Left ventricle myocardium inferior (tissue), 1 donor: ENCODE results near the gene PRSS12. TPM values are rescaled to one million over a fixed set of nuclear protein-coding genes. Genes with fewer than 3 reads are reported as not detected.

Experiments
- DNase-seq: peaks from one replicate; pipeline ENCODE4 v3.0.0-alpha.2; 2020
- H3K27ac ChIP-seq: fragments of 200-600 bp; replicated peaks from 2 replicates; pipeline ENCODE4 v1.8.0; 2021
- H3K27me3 ChIP-seq: fragments of 200-600 bp; 2 replicates; pipeline ENCODE4 v1.8.0; 2021; ENCODE audit warnings: low read depth
- H3K36me3 ChIP-seq: fragments of 200-600 bp; 2 replicates; pipeline ENCODE4 v1.8.0; 2021
- H3K4me1 ChIP-seq: fragments of 200-600 bp; 2 replicates; pipeline ENCODE4 v1.8.0; 2021
- H3K4me3 ChIP-seq: fragments of 200-600 bp; 2 replicates; pipeline ENCODE4 v1.8.0; 2021; ENCODE audit warnings: mild to moderate bottlenecking, moderate library complexity
- H3K9me3 ChIP-seq: fragments of 200-600 bp; replicated peaks from 2 replicates; pipeline ENCODE4 v1.8.0; 2021
- intact Hi-C: fragments of 100-400 bp; cut with micrococcal nuclease; formaldehyde crosslinking; loops from one replicate; pipeline ENCODE4 v1.11.0; 2022
- total RNA-seq: library from RNA; stranded (reverse); fragmentation: NEBNext Ultra II Directional; extraction: Animal tissue kit (Norgen Biotek cat#: 25700); gene quantifications from one replicate; pipeline ENCODE4 v1.2.1, GENCODE V29; 2021
- TF ChIP-seq, protein P1 (sequence below): fragments of 200-600 bp; IDR thresholded peaks from 2 replicates; pipeline ENCODE4 v1.8.0; 2021; ENCODE audit warnings: antibody characterized with exemption, mild to moderate bottlenecking, borderline replicate concordance
- donor health status: DM: no; HTN: yes; CAD: no; lungs with severe emphysema.

PRSS12 gene
- total RNA-seq, 1 donor from 2014 or later = not detected

DNA sequence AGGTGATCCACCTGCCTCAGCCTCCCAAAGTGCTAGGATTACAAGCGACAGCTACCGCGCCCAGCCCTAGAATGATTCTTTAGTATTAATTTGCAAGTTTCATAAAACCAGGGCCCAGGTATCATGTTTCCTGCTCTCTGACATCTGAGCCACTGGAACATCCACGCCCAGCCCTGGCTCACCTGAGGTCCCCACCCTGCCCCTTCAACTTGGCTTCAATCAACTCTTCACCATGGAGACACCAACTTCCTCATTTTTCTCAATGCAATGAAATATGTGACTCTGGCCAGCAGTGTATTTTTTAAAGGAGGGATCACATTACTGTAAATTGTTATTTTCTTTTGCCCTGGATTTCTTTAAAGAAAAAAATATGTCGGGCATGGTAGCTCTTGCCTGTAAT is 3.9 kb downstream of the PRSS12 start:
- Histone ChIP-seq H3K4me3 (no peak overlapping the region), H3K36me3 (no peaks in the 10 kb centered on the region), H3K27ac (no peak overlapping the region), H3K4me1 (peaks cover 18% of the 10 kb centered on the region), H3K9me3 (no peaks in the 10 kb centered on the region), H3K27me3 (peaks cover 72% of the 10 kb centered on the region)
- DNase-seq = no peak
- intact Hi-C loops = no loop called here
- TF ChIP-seq, protein P1, sequence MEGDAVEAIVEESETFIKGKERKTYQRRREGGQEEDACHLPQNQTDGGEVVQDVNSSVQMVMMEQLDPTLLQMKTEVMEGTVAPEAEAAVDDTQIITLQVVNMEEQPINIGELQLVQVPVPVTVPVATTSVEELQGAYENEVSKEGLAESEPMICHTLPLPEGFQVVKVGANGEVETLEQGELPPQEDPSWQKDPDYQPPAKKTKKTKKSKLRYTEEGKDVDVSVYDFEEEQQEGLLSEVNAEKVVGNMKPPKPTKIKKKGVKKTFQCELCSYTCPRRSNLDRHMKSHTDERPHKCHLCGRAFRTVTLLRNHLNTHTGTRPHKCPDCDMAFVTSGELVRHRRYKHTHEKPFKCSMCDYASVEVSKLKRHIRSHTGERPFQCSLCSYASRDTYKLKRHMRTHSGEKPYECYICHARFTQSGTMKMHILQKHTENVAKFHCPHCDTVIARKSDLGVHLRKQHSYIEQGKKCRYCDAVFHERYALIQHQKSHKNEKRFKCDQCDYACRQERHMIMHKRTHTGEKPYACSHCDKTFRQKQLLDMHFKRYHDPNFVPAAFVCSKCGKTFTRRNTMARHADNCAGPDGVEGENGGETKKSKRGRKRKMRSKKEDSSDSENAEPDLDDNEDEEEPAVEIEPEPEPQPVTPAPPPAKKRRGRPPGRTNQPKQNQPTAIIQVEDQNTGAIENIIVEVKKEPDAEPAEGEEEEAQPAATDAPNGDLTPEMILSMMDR = no peak

DNA sequence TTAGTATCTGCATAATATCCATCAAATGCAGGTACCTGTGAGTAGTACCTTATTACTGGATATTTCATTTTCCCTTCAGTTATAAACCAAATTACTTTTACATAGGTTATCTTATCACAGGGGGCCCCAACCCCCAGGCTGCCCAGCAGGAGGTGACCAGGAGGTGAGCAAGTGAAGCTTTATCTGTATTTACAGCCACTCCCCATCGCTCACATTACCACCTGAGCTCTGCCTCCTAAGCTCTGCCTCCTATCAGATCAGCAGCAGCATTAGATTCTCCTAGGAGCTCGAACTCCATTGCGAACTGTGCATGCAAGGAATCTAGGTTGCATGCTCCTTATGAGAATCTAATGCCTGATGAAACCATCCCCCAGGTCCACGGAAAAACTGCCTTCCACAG is 6.3 kb downstream of the PRSS12 start:
- H3K9me3 ChIP-seq = no peaks in the 10 kb centered on the region
- H3K27ac ChIP-seq = no peak overlapping the region
- no peak for DNase-seq
- peaks cover 48% of the 10 kb centered on the region for H3K27me3 ChIP-seq
- TF ChIP-seq, protein P1 = no peak
- no peaks in the 10 kb centered on the region for H3K36me3 ChIP-seq
- H3K4me3 ChIP-seq = no peak overlapping the region
- intact Hi-C loops = no loop called here
- H3K4me1 ChIP-seq = no peaks in the 10 kb centered on the region

- Histone ChIP-seq H3K4me3 (no peak overlapping the region), H3K27ac (no peak overlapping the region), H3K36me3 (no peaks in the 10 kb centered on the region), H3K27me3 (peaks cover 41% of the 10 kb centered on the region), H3K4me1 (no peaks in the 10 kb centered on the region), H3K9me3 (no peaks in the 10 kb centered on the region)
- no peak for DNase-seq
- TF ChIP-seq, protein P1 = no peak
- intact Hi-C loops = no loop called here
These were observed 7.0 kb downstream of the PRSS12 start for GRCh38 chr4:118345813-118346212.

DNA sequence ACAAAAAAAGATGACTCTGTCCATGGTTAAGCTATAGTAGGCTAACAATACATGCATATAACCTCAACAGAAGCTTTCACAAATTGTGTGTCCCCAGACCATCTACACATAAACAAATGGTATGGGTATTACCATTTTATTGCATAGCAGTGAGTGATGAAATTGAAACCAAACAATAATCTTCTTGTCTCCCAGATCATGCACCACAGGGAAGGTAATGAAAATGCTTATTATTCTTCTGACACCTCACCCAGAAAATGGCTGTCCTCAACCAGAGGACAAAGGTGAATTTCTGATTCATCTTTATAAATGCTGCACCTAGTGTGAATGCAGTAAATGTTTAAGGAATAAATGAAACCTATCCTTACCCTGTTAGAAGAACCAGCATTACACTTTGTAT is 8.0 kb downstream of the PRSS12 start:
- Histone ChIP-seq H3K27me3 (peaks cover 31% of the 10 kb centered on the region), H3K9me3 (no peaks in the 10 kb centered on the region), H3K4me1 (no peaks in the 10 kb centered on the region), H3K4me3 (no peak overlapping the region), H3K27ac (no peak overlapping the region), H3K36me3 (no peaks in the 10 kb centered on the region)
- no peak for DNase-seq
- intact Hi-C loops = no loop called here
- TF ChIP-seq, protein P1 = no peak

- Histone ChIP-seq H3K36me3 (no peaks in the 10 kb centered on the region), H3K4me3 (no peak overlapping the region), H3K27ac (no peak overlapping the region), H3K4me1 (no peaks in the 10 kb centered on the region), H3K9me3 (no peaks in the 10 kb centered on the region), H3K27me3 (peaks cover 21% of the 10 kb centered on the region)
- TF ChIP-seq, protein P1 = no peak
- intact Hi-C loops = no loop called here
- DNase-seq = no peak
These were observed 9.3 kb downstream of the PRSS12 start for GRCh38 chr4:118343501-118343900.

DNA sequence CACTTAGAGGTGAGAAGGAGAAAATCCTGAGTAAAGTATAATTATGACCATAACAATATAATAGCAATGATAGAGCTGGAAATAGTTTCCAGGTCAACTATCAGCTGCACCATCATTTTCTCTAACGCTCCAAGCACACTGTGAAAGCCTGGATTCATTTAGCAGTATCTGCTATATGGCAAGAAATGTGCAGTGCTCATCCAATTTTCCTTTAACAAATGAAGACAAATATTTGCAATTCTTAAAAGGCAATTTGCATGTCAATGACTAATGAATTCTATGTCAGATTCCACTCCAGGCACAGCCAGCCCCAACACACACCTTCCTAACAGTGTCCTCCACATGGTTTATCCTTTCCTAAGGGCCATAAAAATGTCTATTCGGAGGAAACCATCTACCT is 12.7 kb downstream of the PRSS12 start:
- intact Hi-C loops = no loop called here
- Histone ChIP-seq H3K4me1 (no peaks in the 10 kb centered on the region), H3K36me3 (no peaks in the 10 kb centered on the region), H3K4me3 (no peak overlapping the region), H3K9me3 (no peaks in the 10 kb centered on the region), H3K27me3 (no peaks in the 10 kb centered on the region), H3K27ac (no peak overlapping the region)
- TF ChIP-seq, protein P1 = no peak
- no peak for DNase-seq
